Prostate gland (tissue), 2 donors: Measurements from ENCODE around the gene RNF151. TPM values are rescaled to one million over a fixed set of nuclear protein-coding genes. Genes with fewer than 3 reads are reported as not detected.
A peak's percentile ranks its signal among the peaks of the same experiment; 100 is the strongest.

Experiments
- DNase-seq: peaks from one replicate; pipeline ENCODE4 v3.0.0-alpha.2; 2019; ENCODE audit warnings: low spot score
- H3K27ac ChIP-seq, 2 donors: fragments of 200-600 bp; sonication (generic); 2 replicates each; pipeline ENCODE4 v1.5.1; 2017 to 2019
- H3K27me3 ChIP-seq: fragments of 200-600 bp; sonication (generic); replicated peaks from 2 replicates; pipeline ENCODE4 v1.5.1; 2019; ENCODE audit not compliant: insufficient read depth
- H3K36me3 ChIP-seq, 2 donors: fragments of 200-600 bp; sonication (generic); 1 replicate in 1 of 2; 2 replicates in 1 of 2; pipeline versions ENCODE4 v1.5.1 to v1.8.1; 2017 to 2019
- H3K4me1 ChIP-seq: fragments of 200-600 bp; sonication (generic); replicated peaks from 2 replicates; pipeline ENCODE4 v1.5.1; 2019
- H3K4me3 ChIP-seq, 2 donors: fragments of 200-600 bp; sonication (generic); 2 replicates each; pipeline ENCODE4 v1.5.1; 2017 to 2019
- H3K9me3 ChIP-seq: fragments of 200-600 bp; sonication (generic); 2 replicates; pipeline ENCODE4 v1.5.1; 2017
- POLR2A ChIP-seq: fragments of 450-650 bp; IDR thresholded peaks from one replicate; pipeline ENCODE4 v1.6.1; 2016; ENCODE audit warnings: antibody characterized with exemption, mild to moderate bottlenecking
- POLR2AphosphoS5 ChIP-seq: sonication (generic); formaldehyde crosslinking; IDR thresholded peaks from one replicate; pipeline ENCODE4 v1.6.1; 2017; ENCODE audit warnings: antibody characterized with exemption
- WGBS: methylation state at CpG from one replicate; pipeline ENCODE4 v1.1.5; 2018; 5-methylcytosine and 5-hydroxymethylcytosine counted together
- intact Hi-C: fragments of 100-400 bp; cut with DNase I; formaldehyde crosslinking; loops from one replicate; pipeline ENCODE4 v1.14.2; 2022
- total RNA-seq, 2 donors: library from RNA; depleted of rRNA; stranded (reverse); fragments of >200 nt; gene quantifications; one replicate each; pipeline ENCODE4 v1.1.0, GENCODE V29; 2016
- TF ChIP-seq, protein P1 (sequence below), 4 experiments: fragments of 200-600 bp in 2 of 4; fragments of 450-650 bp in 2 of 4; sonication (generic) in 2 of 4; IDR thresholded peaks; 1 replicate in 3 of 4; 2 replicates in 1 of 4; pipeline ENCODE4 v1.5.1; 2016 to 2019; ENCODE audit warnings: antibody characterized with exemption in 4 of 4, mild to moderate bottlenecking in 2 of 4, moderate library complexity in 2 of 4

The RNF151 gene
- total RNA-seq, 2 donors from 2014 or later, result 7.2 TPM; not detected in 1

DNA sequence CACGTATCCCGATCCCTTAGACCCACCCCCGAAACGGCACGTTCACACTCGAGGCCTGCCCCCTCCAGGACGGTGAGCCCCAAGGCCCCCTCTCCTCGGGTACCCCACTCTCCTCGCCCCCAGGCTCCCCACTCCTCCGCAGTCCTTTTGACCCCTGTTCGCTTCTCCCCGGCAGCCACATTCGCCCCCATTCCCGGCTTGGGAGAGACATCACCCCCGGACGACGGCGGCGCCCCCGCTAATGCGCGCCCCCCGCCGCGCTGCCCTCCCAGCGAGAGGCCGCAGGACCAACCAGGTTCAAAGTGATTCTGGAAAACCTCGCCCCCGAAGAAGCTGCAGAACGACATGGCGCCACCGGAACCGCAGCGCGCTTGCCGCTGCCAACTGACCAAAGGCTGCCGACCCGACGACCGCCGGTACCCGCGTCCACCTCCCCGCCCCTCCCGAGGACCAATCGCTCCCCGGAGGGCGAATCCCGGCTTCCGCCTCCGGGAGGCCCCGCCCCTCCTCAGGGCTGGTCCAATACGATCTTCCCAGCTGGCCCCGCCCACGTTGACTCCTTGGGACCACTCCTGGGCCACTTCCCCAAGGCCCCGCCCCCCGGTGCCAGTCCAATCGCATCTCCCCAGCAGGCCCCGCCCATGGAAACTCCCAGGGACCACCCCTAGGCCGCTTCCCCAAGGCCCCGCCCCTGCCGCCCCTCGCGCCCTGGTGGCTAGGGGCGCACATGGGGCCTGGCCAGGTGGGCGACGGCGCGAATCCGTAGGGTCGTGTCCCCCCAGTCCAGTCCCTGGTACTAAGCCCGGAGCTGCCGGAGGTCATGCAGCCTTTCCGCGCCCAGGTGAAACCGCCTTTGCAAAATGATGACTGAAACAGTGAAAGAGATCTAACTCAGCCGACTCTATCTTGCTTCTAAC lies 23.6 kb upstream of the RNF151 start, which contains the start of gene MSRB1:
MSRB1 (minus strand) TSS at position 390 of the 917 bp plus-strand sequence; CDS start at position 347, 43 bp downstream.
- peaks cover 9% of the 10 kb centered on the region for H3K4me1 ChIP-seq
- intact Hi-C loops, result no loop called here
- H3K9me3 ChIP-seq, result no peaks in the 10 kb centered on the region
- H3K27me3 ChIP-seq, result no peaks in the 10 kb centered on the region
- H3K4me3 ChIP-seq, result peak within 1 kb of the TSS; percentile 76 to 84
- TF ChIP-seq, protein P1, sequence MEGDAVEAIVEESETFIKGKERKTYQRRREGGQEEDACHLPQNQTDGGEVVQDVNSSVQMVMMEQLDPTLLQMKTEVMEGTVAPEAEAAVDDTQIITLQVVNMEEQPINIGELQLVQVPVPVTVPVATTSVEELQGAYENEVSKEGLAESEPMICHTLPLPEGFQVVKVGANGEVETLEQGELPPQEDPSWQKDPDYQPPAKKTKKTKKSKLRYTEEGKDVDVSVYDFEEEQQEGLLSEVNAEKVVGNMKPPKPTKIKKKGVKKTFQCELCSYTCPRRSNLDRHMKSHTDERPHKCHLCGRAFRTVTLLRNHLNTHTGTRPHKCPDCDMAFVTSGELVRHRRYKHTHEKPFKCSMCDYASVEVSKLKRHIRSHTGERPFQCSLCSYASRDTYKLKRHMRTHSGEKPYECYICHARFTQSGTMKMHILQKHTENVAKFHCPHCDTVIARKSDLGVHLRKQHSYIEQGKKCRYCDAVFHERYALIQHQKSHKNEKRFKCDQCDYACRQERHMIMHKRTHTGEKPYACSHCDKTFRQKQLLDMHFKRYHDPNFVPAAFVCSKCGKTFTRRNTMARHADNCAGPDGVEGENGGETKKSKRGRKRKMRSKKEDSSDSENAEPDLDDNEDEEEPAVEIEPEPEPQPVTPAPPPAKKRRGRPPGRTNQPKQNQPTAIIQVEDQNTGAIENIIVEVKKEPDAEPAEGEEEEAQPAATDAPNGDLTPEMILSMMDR (IDR thresholded peaks at IDR 0.05), result peak in 2 of 4 experiments; percentile 21 to 29
- TF ChIP-seq POLR2AphosphoS5, result peak; percentile 96
- TF ChIP-seq POLR2A, result peak; percentile 96
- peak; percentile 100 for DNase-seq
- under 1% methylated on average over 58 of the region's 77 CpGs for WGBS
- peak within 1 kb of the TSS; percentile 53 to 76 for H3K27ac ChIP-seq
- H3K36me3 ChIP-seq, result peaks cover 3 to 15% of the 10 kb centered on the region in 2 donors

DNA sequence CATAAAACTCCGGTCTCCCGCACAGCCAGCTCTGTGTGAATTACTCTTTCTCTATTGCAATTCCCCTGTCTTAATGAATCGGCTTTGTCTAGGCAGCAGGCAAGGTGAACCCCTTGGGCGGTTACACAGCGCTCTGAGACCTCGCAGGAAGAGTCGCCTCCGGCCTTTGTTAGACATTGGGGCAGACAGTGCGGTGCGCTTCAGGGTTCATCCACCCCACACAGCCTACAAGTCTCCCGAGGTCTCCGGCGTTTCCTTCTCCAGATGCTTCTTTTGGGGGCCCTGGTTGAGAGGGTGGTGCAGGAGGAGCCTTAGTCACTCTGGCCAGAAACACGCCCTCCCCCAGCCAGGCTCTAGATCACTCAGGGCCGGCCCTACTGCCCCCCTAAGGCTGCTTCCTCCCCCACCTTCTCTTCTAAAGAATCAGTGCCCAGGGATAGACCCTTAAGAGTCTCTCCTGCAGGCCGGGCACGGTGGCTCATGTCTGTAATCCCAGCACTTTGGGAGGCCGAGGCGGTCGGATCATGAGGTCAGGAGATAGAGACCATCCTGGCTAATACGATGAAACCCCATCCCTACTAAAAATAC lies 21.9 kb upstream of the RNF151 start:
- 95% methylated on average over 21 of the region's 21 CpGs for WGBS
- H3K36me3 ChIP-seq, result no peaks in the 10 kb centered on the region
- no peaks in the 10 kb centered on the region for H3K27me3 ChIP-seq
- intact Hi-C loops, result no loop called here
- no peak overlapping the region for H3K4me3 ChIP-seq
- no peaks in the 10 kb centered on the region for H3K9me3 ChIP-seq
- peaks cover 9% of the 10 kb centered on the region for H3K4me1 ChIP-seq
- H3K27ac ChIP-seq, result no peak overlapping the region
- TF ChIP-seq, protein P1 (IDR thresholded peaks at IDR 0.05), result no peak
- TF ChIP-seq POLR2A (no peak), POLR2AphosphoS5 (no peak)
- no peak for DNase-seq

DNA sequence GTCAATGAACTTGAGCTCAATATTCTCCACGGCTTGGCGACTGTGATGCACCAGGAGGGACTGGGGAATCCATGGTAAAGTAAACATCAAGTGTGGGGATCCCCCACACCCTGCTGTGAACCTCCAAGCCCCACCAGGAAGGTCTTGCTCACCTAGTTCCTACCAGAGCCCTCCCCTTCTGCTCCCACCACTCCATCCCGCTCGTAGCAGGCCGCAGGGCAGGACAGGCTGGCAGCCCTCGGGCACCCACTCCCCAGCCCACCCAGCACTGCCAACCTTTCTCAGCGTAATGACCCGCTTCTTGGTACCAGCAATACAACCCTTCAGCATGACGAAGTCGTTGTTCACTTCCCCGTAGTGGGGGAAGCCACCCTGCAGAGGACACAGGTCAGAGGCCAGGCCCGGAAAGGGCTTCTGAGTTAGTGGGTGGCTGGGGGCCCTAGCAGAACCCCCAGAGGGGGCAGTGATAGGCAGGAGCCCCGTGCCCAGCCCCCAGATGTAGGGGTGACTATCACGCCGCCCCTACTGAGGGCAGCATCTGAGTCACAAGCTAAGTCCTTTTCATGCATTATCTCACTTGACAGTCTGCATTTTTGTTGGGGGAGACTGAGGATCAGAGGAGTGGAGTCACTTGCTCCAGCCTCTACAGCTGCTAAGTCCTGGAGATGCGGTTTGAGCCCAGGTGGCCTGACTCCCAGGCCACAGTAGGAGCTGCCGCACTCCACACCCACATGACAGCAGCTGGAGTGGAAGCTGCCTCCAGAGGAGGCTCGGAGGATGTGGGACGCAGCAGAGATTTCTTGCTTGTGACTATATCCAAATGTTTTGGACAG lies 20.9 kb upstream of the RNF151 start:
- intact Hi-C loops, result no loop called here
- no peaks in the 10 kb centered on the region for H3K9me3 ChIP-seq
- H3K36me3 ChIP-seq, result no peaks in the 10 kb centered on the region
- DNase-seq, result no peak
- H3K27ac ChIP-seq, result no peak overlapping the region
- no peaks in the 10 kb centered on the region for H3K27me3 ChIP-seq
- H3K4me1 ChIP-seq, result peaks cover 9% of the 10 kb centered on the region
- TF ChIP-seq POLR2A, result no peak
- no peak for TF ChIP-seq POLR2AphosphoS5
- TF ChIP-seq, protein P1 (IDR thresholded peaks at IDR 0.05), result no peak
- 80% methylated on average over 19 of the region's 19 CpGs for WGBS
- no peak overlapping the region for H3K4me3 ChIP-seq

DNA sequence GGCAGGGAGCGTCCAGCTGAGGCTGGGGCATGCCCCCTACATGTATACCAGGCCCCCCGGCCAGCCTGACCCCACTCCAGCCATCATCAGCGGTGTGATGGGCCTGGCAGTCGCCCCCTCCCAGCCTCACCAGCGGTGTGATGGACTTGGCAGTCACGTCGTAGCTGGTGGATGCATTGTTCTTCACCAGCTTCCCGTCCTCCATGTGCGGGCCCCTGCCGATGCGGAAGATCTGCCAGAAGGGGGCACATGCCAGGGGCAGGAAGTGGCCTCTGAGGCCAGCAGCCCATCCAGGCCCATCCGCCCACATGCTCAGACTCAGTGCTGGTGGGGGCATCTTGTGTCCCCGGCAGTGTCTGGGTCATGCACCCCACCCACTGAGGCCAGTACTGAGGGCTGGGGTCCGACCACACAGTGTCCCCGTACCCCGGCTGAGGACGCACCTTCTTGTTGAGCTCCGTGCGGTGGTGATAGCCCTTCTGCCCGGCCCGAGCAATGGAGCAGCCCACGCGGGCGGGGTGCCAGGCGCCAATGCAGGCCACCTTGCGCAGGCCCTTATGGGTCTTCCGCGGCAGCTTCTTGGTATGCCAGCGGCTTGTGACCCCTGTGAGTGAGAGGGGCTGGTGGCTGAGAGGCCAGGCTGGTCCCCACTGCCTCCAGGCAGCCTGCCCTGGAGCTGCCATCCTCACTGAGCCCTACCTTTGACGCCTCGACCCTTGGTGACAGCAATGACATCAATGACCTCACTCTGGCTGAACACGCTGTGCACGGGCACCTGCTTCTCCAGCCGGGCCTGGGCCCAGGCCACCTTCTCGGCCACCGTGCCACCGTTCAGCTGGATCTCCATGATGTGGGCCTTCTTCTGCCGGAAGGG lies 19.9 kb upstream of the RNF151 start:
- intact Hi-C loops, result no loop called here
- no peaks in the 10 kb centered on the region for H3K9me3 ChIP-seq
- no peaks in the 10 kb centered on the region for H3K36me3 ChIP-seq
- DNase-seq, result no peak
- no peak overlapping the region for H3K27ac ChIP-seq
- H3K4me1 ChIP-seq, result peaks cover 9% of the 10 kb centered on the region
- no peak for TF ChIP-seq POLR2A
- TF ChIP-seq, protein P1 (IDR thresholded peaks at IDR 0.05), result no peak
- no peak for TF ChIP-seq POLR2AphosphoS5
- 84% methylated on average over 36 of the region's 38 CpGs for WGBS
- H3K4me3 ChIP-seq, result no peak overlapping the region
- no peaks in the 10 kb centered on the region for H3K27me3 ChIP-seq
